ENCODE results near the gene BSN. TPM values are rescaled to one million over a fixed set of nuclear protein-coding genes. Genes with fewer than 3 reads are reported as not detected.

Gene BSN
- total RNA-seq, 1 donor from 2014 or later: 4.0 TPM

GRCh38 chr3:49717959-49718857 lies 163.9 kb downstream of the BSN start:
- peak overlapping the region; percentile 92 for H3K27ac Mint-ChIP-seq
- TF ChIP-seq CTCF (conservative IDR thresholded peaks at IDR 0.05): no peak
- H3K9me3 Mint-ChIP-seq: no peaks in the 10 kb centered on the region
- peak overlapping the region; percentile 85 for H3K4me3 Mint-ChIP-seq
- H3K4me1 Mint-ChIP-seq (ENCODE audit: unreplicated experiment): peaks cover 13% of the 10 kb centered on the region
- no peaks in the 10 kb centered on the region for H3K27me3 Mint-ChIP-seq
- H3K36me3 Mint-ChIP-seq: no peaks in the 10 kb centered on the region
- peak; percentile 68 for DNase-seq (ENCODE audit: extremely low spot score, unreplicated experiment)

- no peak for TF ChIP-seq CTCF (conservative IDR thresholded peaks at IDR 0.05)
- peak; percentile 68 for DNase-seq (ENCODE audit: extremely low spot score, unreplicated experiment)
- Mint-ChIP-seq H3K27me3 (no peaks in the 10 kb centered on the region), H3K27ac (peak overlapping the region; percentile 92), H3K9me3 (no peaks in the 10 kb centered on the region), H3K4me3 (peak overlapping the region; percentile 85), H3K36me3 (no peaks in the 10 kb centered on the region), H3K4me1 (ENCODE audit: unreplicated experiment) (peaks cover 13% of the 10 kb centered on the region)
Observed at GRCh38 chr3:49718858-49719213, 164.6 kb downstream of the BSN start.

GRCh38 chr3:49719214-49719884 lies 165.1 kb downstream of the BSN start, which contains the start of gene AMIGO3:
Gene AMIGO3, minus strand, starts transcription at chr3:49719684. Its CDS starts 219 bp downstream, at chr3:49719465.
- peak within 1 kb of the TSS; percentile 85 for H3K4me3 Mint-ChIP-seq
- no peaks in the 10 kb centered on the region for H3K9me3 Mint-ChIP-seq
- peaks cover 13% of the 10 kb centered on the region for H3K4me1 Mint-ChIP-seq (ENCODE audit: unreplicated experiment)
- TF ChIP-seq CTCF (conservative IDR thresholded peaks at IDR 0.05): peak; percentile 89
- DNase-seq (ENCODE audit: extremely low spot score, unreplicated experiment): peak; percentile 94
- peak within 1 kb of the TSS; percentile 92 for H3K27ac Mint-ChIP-seq
- no peaks in the 10 kb centered on the region for H3K27me3 Mint-ChIP-seq
- no peaks in the 10 kb centered on the region for H3K36me3 Mint-ChIP-seq

Other genes starting within 250 kb of the BSN start
- gene USP4, start 214.4 kb upstream of the BSN start, total RNA-seq (ENCODE audit: low replicate concordance): 48.1 and 48.8 TPM in 2 replicates
- 114 and 132 TPM in 2 replicates for gene GPX1, start 196.1 kb upstream of the BSN start, total RNA-seq (ENCODE audit: low replicate concordance)
- gene RHOA, start 142.5 kb upstream of the BSN start, total RNA-seq (ENCODE audit: low replicate concordance): 300 and 325 TPM in 2 replicates
- 25.0 and 31.4 TPM in 2 replicates for gene TCTA, start 142.1 kb upstream of the BSN start, total RNA-seq (ENCODE audit: low replicate concordance)
- gene AMT, start 132.0 kb upstream of the BSN start, total RNA-seq (ENCODE audit: low replicate concordance): 12.5 and 21.6 TPM in 2 replicates
- gene NICN1, start 125.2 kb upstream of the BSN start, total RNA-seq (ENCODE audit: low replicate concordance): 16.2 and 27.1 TPM in 2 replicates
- gene DAG1, start 84.2 kb upstream of the BSN start, total RNA-seq (ENCODE audit: low replicate concordance): 84.3 and 126 TPM in 2 replicates
- 141 and 145 TPM in 2 replicates for gene APEH, start 119.9 kb downstream of the BSN start, total RNA-seq (ENCODE audit: low replicate concordance)
- gene MST1, start 135.0 kb downstream of the BSN start, total RNA-seq (ENCODE audit: low replicate concordance): 25.7 and 50.7 TPM in 2 replicates
- 47.2 and 49.9 TPM in 2 replicates for gene RNF123, start 135.1 kb downstream of the BSN start, total RNA-seq (ENCODE audit: low replicate concordance)
- gene AMIGO3, start 165.2 kb downstream of the BSN start, total RNA-seq (ENCODE audit: low replicate concordance): 0.36 TPM in 1 of 2 replicates, not detected in the other
- 41.9 and 50.4 TPM in 2 replicates for gene GMPPB, start 169.5 kb downstream of the BSN start, total RNA-seq (ENCODE audit: low replicate concordance)
- gene IP6K1, start 232.1 kb downstream of the BSN start, total RNA-seq (ENCODE audit: low replicate concordance): 40.3 and 42.5 TPM in 2 replicates
- 0.29 TPM in 1 of 2 replicates, not detected in the other for gene CDHR4, start 245.4 kb downstream of the BSN start, total RNA-seq (ENCODE audit: low replicate concordance)
- 0.45 and 6.7 TPM in 2 replicates for gene INKA1, start 248.8 kb downstream of the BSN start, total RNA-seq (ENCODE audit: low replicate concordance)

Data from type B pancreatic cell (in vitro differentiated cells).